PC-3 (cell line): Measurements from ENCODE around the gene ZHX3. TPM values are rescaled to one million over a fixed set of nuclear protein-coding genes. Genes with fewer than 3 reads are reported as not detected.

Source experiments
- ATAC-seq: fragments of 200-7000 bp; cut with Tn5 transposase; 2 replicates; pipeline ENCODE4 v1.9.1; 2020; ENCODE audit warnings: mild to moderate bottlenecking, moderate library complexity
- BruUV-seq: library from RNA; stranded (reverse); fragments of 400-500 nt; replicated peaks from 2 replicates; lab custom pipeline; 2021; lab: Mats Ljungman, UMichigan
- CTCF ChIA-PET: fragments of 300-600 bp; sonication (Branson Sonifier 250); formaldehyde crosslinking; loops from one replicate; lab custom pipeline; 2022; ENCODE audit warnings: antibody characterized with exemption; lab: Charles Lee
- POLR2A ChIA-PET: fragments of 300-600 bp; sonication (Branson Sonifier 250); formaldehyde crosslinking; loops from one replicate; lab custom pipeline; 2022; ENCODE audit warnings: antibody characterized with exemption; ENCODE audit not compliant: unreplicated experiment; lab: Charles Lee
- DNase-seq: peaks from one replicate; pipeline ENCODE4 v3.0.0-alpha.2; 2015
- H2AFZ ChIP-seq: fragments of 300-600 bp; sonication (generic); 2 replicates; pipeline ENCODE4 v1.6.0; 2016; ENCODE audit warnings: antibody characterized with exemption, low read length
- H3F3A ChIP-seq: fragments of 300-600 bp; sonication (generic); one replicate; pipeline ENCODE4 v1.6.0; 2017; ENCODE audit warnings: antibody characterized with exemption, low read length, control low read depth, mild to moderate bottlenecking; ENCODE audit not compliant: unreplicated experiment
- H3K27ac ChIP-seq: fragments of 300-600 bp; sonication (generic); 2 replicates; pipeline ENCODE4 v1.5.1; 2016; ENCODE audit warnings: mild to moderate bottlenecking, low read length
- H3K27me3 ChIP-seq: fragments of 300-600 bp; sonication (generic); 2 replicates; pipeline ENCODE4 v1.6.1; 2016; ENCODE audit warnings: low read length, mixed read lengths
- H3K36me3 ChIP-seq: fragments of 300-600 bp; sonication (generic); 2 replicates; pipeline ENCODE4 v1.6.1; 2016; ENCODE audit warnings: low read depth, mixed run types, low read length, mixed read lengths
- H3K4me1 ChIP-seq: fragments of 300-600 bp; sonication (generic); 2 replicates; pipeline ENCODE4 v1.5.1; 2016; ENCODE audit warnings: low read length; ENCODE audit not compliant: insufficient read depth
- H3K4me2 ChIP-seq: fragments of 300-600 bp; sonication (generic); 2 replicates; pipeline ENCODE4 v1.6.0; 2016; ENCODE audit warnings: low read length
- H3K4me3 ChIP-seq: fragments of 300-600 bp; sonication (generic); 2 replicates; pipeline ENCODE4 v1.5.1; 2016; ENCODE audit warnings: mild to moderate bottlenecking, low read length, mixed read lengths
- H3K79me2 ChIP-seq: fragments of 300-600 bp; sonication (generic); 2 replicates; pipeline ENCODE4 v1.6.1; 2017; ENCODE audit warnings: low read length, mixed read lengths
- H3K9ac ChIP-seq: fragments of 300-600 bp; sonication (generic); 2 replicates; pipeline ENCODE4 v1.6.0; 2016; ENCODE audit warnings: mild to moderate bottlenecking, low read length
- H3K9me2 ChIP-seq: fragments of 300-600 bp; sonication (generic); replicated peaks from 2 replicates; pipeline ENCODE4 v1.6.1; 2016; ENCODE audit warnings: mixed run types, low read length, mixed read lengths
- H3K9me3 ChIP-seq: fragments of 300-600 bp; sonication (generic); 2 replicates; pipeline ENCODE4 v1.6.1; 2016; ENCODE audit warnings: low read length, mixed read lengths
- H4K20me1 ChIP-seq: fragments of 300-600 bp; sonication (generic); 2 replicates; pipeline ENCODE4 v1.6.1; 2016; ENCODE audit warnings: low read length, mixed read lengths
- EZH2 ChIP-seq: fragments of 300-600 bp; sonication (generic); IDR thresholded peaks from one replicate; pipeline ENCODE4 v1.6.1; 2017; ENCODE audit warnings: antibody characterized with exemption, mild to moderate bottlenecking, low read length; ENCODE audit not compliant: unreplicated experiment
- EZH2phosphoT487 ChIP-seq: fragments of 300-600 bp; sonication (generic); IDR thresholded peaks from 2 replicates; pipeline ENCODE4 v1.6.1; 2018; ENCODE audit warnings: mild to moderate bottlenecking, antibody characterized with exemption, low read length, borderline replicate concordance
- intact Hi-C: fragments of 100-400 bp; cut with micrococcal nuclease; formaldehyde crosslinking; loops from 2 replicates; pipeline ENCODE4 v1.9.0; 2023
- total RNA-seq: library from RNA; depleted of rRNA; stranded (reverse); fragments of >200 nt; gene quantifications from 2 replicates; pipeline ENCODE4 v1.2.3, GENCODE V29; 2014
- TF ChIP-seq, protein P1 (sequence below): fragments of 300-600 bp; sonication (generic); conservative IDR thresholded peaks from 2 replicates; pipeline ENCODE4 v1.5.1; 2017; ENCODE audit warnings: antibody characterized with exemption, low read depth, mild to moderate bottlenecking, low read length

Gene ZHX3
- total RNA-seq, 1 experiment from 2014 or later = 14.0 TPM

DNA sequence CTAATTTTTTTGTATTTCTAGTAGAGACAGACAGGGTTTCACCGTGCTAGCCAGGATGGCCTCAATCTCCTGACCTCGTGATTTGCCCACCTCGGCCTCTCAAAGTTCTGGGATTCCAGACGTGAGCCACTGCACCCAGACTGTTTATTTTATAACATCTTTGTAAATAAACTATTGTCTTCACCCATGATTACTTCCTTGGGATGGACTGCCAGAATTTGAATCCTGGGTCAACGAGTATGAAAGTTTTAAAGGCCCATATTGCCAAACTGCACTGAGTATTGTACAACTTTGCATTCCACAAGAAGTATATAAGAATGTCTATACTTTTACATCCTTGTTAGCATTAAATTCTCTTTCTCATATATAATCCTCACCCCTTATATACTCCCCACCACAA is 38.6 kb downstream of the ZHX3 start:
- Histone ChIP-seq H3K9me3 (no peaks in the 10 kb centered on the region), H2AFZ (no peak overlapping the region), H3K4me1 (peaks cover 21% of the 10 kb centered on the region), H3K9ac (no peak overlapping the region), H3K9me2 (no peaks in the 10 kb centered on the region), H3K36me3 (no peaks in the 10 kb centered on the region), H3K79me2 (no peaks in the 10 kb centered on the region; the same call in 1 of the 2 replicates), H3F3A (no peaks in the 10 kb centered on the region), H3K4me3 (no peak overlapping the region), H4K20me1 (no peaks in the 10 kb centered on the region), H3K27ac (no peak overlapping the region), H3K4me2 (no peak overlapping the region), H3K27me3 (no peaks in the 10 kb centered on the region)
- ChIA-PET POLR2A (no interaction called here), CTCF (no interaction called here)
- intact Hi-C loops = no loop called here
- no TSS peak for BruUV-seq
- TF ChIP-seq, protein P1, sequence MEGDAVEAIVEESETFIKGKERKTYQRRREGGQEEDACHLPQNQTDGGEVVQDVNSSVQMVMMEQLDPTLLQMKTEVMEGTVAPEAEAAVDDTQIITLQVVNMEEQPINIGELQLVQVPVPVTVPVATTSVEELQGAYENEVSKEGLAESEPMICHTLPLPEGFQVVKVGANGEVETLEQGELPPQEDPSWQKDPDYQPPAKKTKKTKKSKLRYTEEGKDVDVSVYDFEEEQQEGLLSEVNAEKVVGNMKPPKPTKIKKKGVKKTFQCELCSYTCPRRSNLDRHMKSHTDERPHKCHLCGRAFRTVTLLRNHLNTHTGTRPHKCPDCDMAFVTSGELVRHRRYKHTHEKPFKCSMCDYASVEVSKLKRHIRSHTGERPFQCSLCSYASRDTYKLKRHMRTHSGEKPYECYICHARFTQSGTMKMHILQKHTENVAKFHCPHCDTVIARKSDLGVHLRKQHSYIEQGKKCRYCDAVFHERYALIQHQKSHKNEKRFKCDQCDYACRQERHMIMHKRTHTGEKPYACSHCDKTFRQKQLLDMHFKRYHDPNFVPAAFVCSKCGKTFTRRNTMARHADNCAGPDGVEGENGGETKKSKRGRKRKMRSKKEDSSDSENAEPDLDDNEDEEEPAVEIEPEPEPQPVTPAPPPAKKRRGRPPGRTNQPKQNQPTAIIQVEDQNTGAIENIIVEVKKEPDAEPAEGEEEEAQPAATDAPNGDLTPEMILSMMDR = no peak
- no peak for TF ChIP-seq EZH2
- no peak for TF ChIP-seq EZH2phosphoT487
- no peak for DNase-seq
- no peak for ATAC-seq

GRCh38 chr20:41277049-41277448 is 40.5 kb downstream of the ZHX3 start:
- no peak overlapping the region for H3K4me2 ChIP-seq
- no peak overlapping the region for H3K27ac ChIP-seq
- no peak for DNase-seq
- H3K9ac ChIP-seq = no peak overlapping the region
- H3K4me1 ChIP-seq = peaks cover 21% of the 10 kb centered on the region
- no peaks in the 10 kb centered on the region for H3K27me3 ChIP-seq
- ATAC-seq = no peak
- TF ChIP-seq, protein P1 = no peak
- TF ChIP-seq EZH2phosphoT487 = no peak
- TF ChIP-seq EZH2 = no peak
- no TSS peak for BruUV-seq
- POLR2A ChIA-PET = no interaction called here
- no peak overlapping the region for H2AFZ ChIP-seq
- no peaks in the 10 kb centered on the region for H4K20me1 ChIP-seq
- no peaks in the 10 kb centered on the region for H3K9me3 ChIP-seq
- H3K79me2 ChIP-seq = no peaks in the 10 kb centered on the region; the same call in 1 of the 2 replicates
- no peaks in the 10 kb centered on the region for H3K36me3 ChIP-seq
- H3K9me2 ChIP-seq = no peaks in the 10 kb centered on the region
- CTCF ChIA-PET = no interaction called here
- no peaks in the 10 kb centered on the region for H3F3A ChIP-seq
- intact Hi-C loops = no loop called here
- no peak overlapping the region for H3K4me3 ChIP-seq

- H3K36me3 ChIP-seq = no peaks in the 10 kb centered on the region
- intact Hi-C loops = no loop called here
- H3K4me3 ChIP-seq = no peak overlapping the region
- peaks cover 21% of the 10 kb centered on the region for H3K4me1 ChIP-seq
- no peak for TF ChIP-seq EZH2
- TF ChIP-seq, protein P1 = no peak
- TF ChIP-seq EZH2phosphoT487 = no peak
- ChIA-PET CTCF (no interaction called here), POLR2A (interaction anchor here (0.6 kb wide), 1 partner anchor 65 kb away, joined by 7 read pairs; no protein-coding TSS in a partner anchor)
- no peak for DNase-seq
- no peak overlapping the region for H3K9ac ChIP-seq
- no peaks in the 10 kb centered on the region; the same call in 1 of the 2 replicates for H3K79me2 ChIP-seq
- H3F3A ChIP-seq = no peaks in the 10 kb centered on the region
- peak overlapping the region; percentile 57; the same call in 1 of the 2 replicates for H3K27ac ChIP-seq
- H4K20me1 ChIP-seq = no peaks in the 10 kb centered on the region
- BruUV-seq = no TSS peak
- no peaks in the 10 kb centered on the region for H3K27me3 ChIP-seq
- H3K4me2 ChIP-seq = no peak overlapping the region
- no peak for ATAC-seq
- no peaks in the 10 kb centered on the region for H3K9me2 ChIP-seq
- H2AFZ ChIP-seq = no peak overlapping the region
- H3K9me3 ChIP-seq = no peaks in the 10 kb centered on the region
These were observed 41.2 kb downstream of the ZHX3 start for GRCh38 chr20:41276317-41276751.
